Dendritic cell treated with granulocyte-macrophage colony-stimulating factor and Interleukin-4, amounts not matched to agents 40 ng/mL and 50 ng/mL, for 4 days (primary cell): ENCODE data around the gene NCKAP1.

Source experiments
- H3K27ac Mint-ChIP-seq: one replicate; pipeline ENCODE4 v1.8.0; 2022; ENCODE audit warnings: mild to moderate bottlenecking, mixed read lengths
- H3K27me3 Mint-ChIP-seq: one replicate; pipeline ENCODE4 v1.8.0; 2022; ENCODE audit warnings: mild to moderate bottlenecking, mixed read lengths
- H3K36me3 Mint-ChIP-seq: one replicate; pipeline ENCODE4 v1.8.0; 2022; ENCODE audit warnings: low read depth, mixed read lengths
- H3K4me1 Mint-ChIP-seq: one replicate; pipeline ENCODE4 v1.8.0; 2022; ENCODE audit warnings: low read depth, mixed read lengths
- H3K4me3 Mint-ChIP-seq: one replicate; pipeline ENCODE4 v1.8.0; 2022; ENCODE audit warnings: mild to moderate bottlenecking, moderate library complexity, mixed read lengths
- H3K9me3 Mint-ChIP-seq: one replicate; pipeline ENCODE4 v1.8.0; 2022; ENCODE audit warnings: mixed read lengths
- intact Hi-C: fragments of 100-400 bp; cut with micrococcal nuclease; formaldehyde crosslinking; loops from one replicate; pipeline ENCODE4 v1.15.0; 2022

The NCKAP1 gene

GRCh38 chr2:183038341-183039300 is at the start of gene NCKAP1:
Gene NCKAP1 (minus strand): TSS chr2:183038457. CDS start chr2:183038099, 358 bp downstream.
- Mint-ChIP-seq H3K27me3 (peaks cover 82% of the 10 kb centered on the region), H3K4me3 (peak within 1 kb of the TSS; percentile 70), H3K27ac (no peak within 1 kb of the TSS), H3K4me1 (peaks cover 9% of the 10 kb centered on the region), H3K9me3 (no peaks in the 10 kb centered on the region), H3K36me3 (no peaks in the 10 kb centered on the region)
- intact Hi-C loops = no loop called here

- H3K9me3 Mint-ChIP-seq = no peaks in the 10 kb centered on the region
- H3K36me3 Mint-ChIP-seq = no peaks in the 10 kb centered on the region
- H3K27ac Mint-ChIP-seq = no peak overlapping the region
- no peak overlapping the region for H3K4me3 Mint-ChIP-seq
- H3K4me1 Mint-ChIP-seq = no peaks in the 10 kb centered on the region
- intact Hi-C loops = no loop called here
- H3K27me3 Mint-ChIP-seq = peaks cover 16% of the 10 kb centered on the region
These were observed 43.7 kb upstream of the NCKAP1 start for GRCh38 chr2:183081911-183082310.

- Mint-ChIP-seq H3K9me3 (no peaks in the 10 kb centered on the region), H3K27me3 (peaks cover 16% of the 10 kb centered on the region), H3K27ac (peak overlapping the region; percentile 61), H3K4me3 (peak overlapping the region; percentile 86), H3K36me3 (no peaks in the 10 kb centered on the region), H3K4me1 (no peaks in the 10 kb centered on the region)
- intact Hi-C loops = loop anchor here (2.0 kb wide), 1 partner anchor 46 kb away; the partner anchor contains the start of gene NUP35
These were observed 41.0 kb upstream of the NCKAP1 start for GRCh38 chr2:183079139-183079775.

GRCh38 chr2:183078464-183079138 is 40.3 kb upstream of the NCKAP1 start, which contains the start of gene DUSP19:
Gene DUSP19 (plus strand): TSS chr2:183078747. CDS start chr2:183078934, 187 bp downstream.
- Mint-ChIP-seq H3K9me3 (no peaks in the 10 kb centered on the region), H3K27me3 (peaks cover 19% of the 10 kb centered on the region), H3K4me3 (peak within 1 kb of the TSS; percentile 86), H3K4me1 (no peaks in the 10 kb centered on the region), H3K27ac (peak within 1 kb of the TSS; percentile 61), H3K36me3 (no peaks in the 10 kb centered on the region)
- intact Hi-C loops = loop anchor here (2.0 kb wide), 1 partner anchor 46 kb away; the partner anchor contains the start of gene NUP35

- no peaks in the 10 kb centered on the region for H3K36me3 Mint-ChIP-seq
- peak overlapping the region; percentile 86 for H3K4me3 Mint-ChIP-seq
- no peaks in the 10 kb centered on the region for H3K4me1 Mint-ChIP-seq
- H3K9me3 Mint-ChIP-seq = no peaks in the 10 kb centered on the region
- peaks cover 19% of the 10 kb centered on the region for H3K27me3 Mint-ChIP-seq
- intact Hi-C loops = loop anchor here (2.0 kb wide), 1 partner anchor 47 kb away; the partner anchor contains the start of gene NUP35
- no peak overlapping the region for H3K27ac Mint-ChIP-seq
These were observed 39.9 kb upstream of the NCKAP1 start for GRCh38 chr2:183078163-183078463.

- intact Hi-C loops = no loop called here
- no peaks in the 10 kb centered on the region for H3K4me1 Mint-ChIP-seq
- H3K4me3 Mint-ChIP-seq = no peak overlapping the region
- H3K9me3 Mint-ChIP-seq = peaks cover 13% of the 10 kb centered on the region
- peaks cover 37% of the 10 kb centered on the region for H3K27me3 Mint-ChIP-seq
- no peaks in the 10 kb centered on the region for H3K36me3 Mint-ChIP-seq
- no peak overlapping the region for H3K27ac Mint-ChIP-seq
These were observed 33.9 kb upstream of the NCKAP1 start for GRCh38 chr2:183072177-183072576.

- no peaks in the 10 kb centered on the region for H3K4me1 Mint-ChIP-seq
- no peaks in the 10 kb centered on the region for H3K36me3 Mint-ChIP-seq
- peaks cover 39% of the 10 kb centered on the region for H3K27me3 Mint-ChIP-seq
- H3K9me3 Mint-ChIP-seq = peaks cover 13% of the 10 kb centered on the region
- H3K27ac Mint-ChIP-seq = no peak overlapping the region
- intact Hi-C loops = no loop called here
- no peak overlapping the region for H3K4me3 Mint-ChIP-seq
These were observed 32.9 kb upstream of the NCKAP1 start for GRCh38 chr2:183070942-183071844.

GRCh38 chr2:183069174-183069573 is 30.9 kb upstream of the NCKAP1 start:
- no peak overlapping the region for H3K27ac Mint-ChIP-seq
- intact Hi-C loops = no loop called here
- no peaks in the 10 kb centered on the region for H3K4me1 Mint-ChIP-seq
- H3K9me3 Mint-ChIP-seq = peaks cover 13% of the 10 kb centered on the region
- no peak overlapping the region for H3K4me3 Mint-ChIP-seq
- no peaks in the 10 kb centered on the region for H3K36me3 Mint-ChIP-seq
- H3K27me3 Mint-ChIP-seq = peaks cover 46% of the 10 kb centered on the region

GRCh38 chr2:183068561-183068960 is 30.3 kb upstream of the NCKAP1 start:
- Mint-ChIP-seq H3K4me3 (no peak overlapping the region), H3K36me3 (no peaks in the 10 kb centered on the region), H3K4me1 (no peaks in the 10 kb centered on the region), H3K9me3 (peaks cover 13% of the 10 kb centered on the region), H3K27ac (no peak overlapping the region), H3K27me3 (peaks cover 50% of the 10 kb centered on the region)
- intact Hi-C loops = no loop called here

GRCh38 chr2:183063083-183063482 is 24.8 kb upstream of the NCKAP1 start:
- intact Hi-C loops = no loop called here
- H3K27me3 Mint-ChIP-seq = peaks cover 55% of the 10 kb centered on the region
- no peaks in the 10 kb centered on the region for H3K36me3 Mint-ChIP-seq
- no peaks in the 10 kb centered on the region for H3K4me1 Mint-ChIP-seq
- H3K4me3 Mint-ChIP-seq = no peak overlapping the region
- H3K27ac Mint-ChIP-seq = no peak overlapping the region
- no peaks in the 10 kb centered on the region for H3K9me3 Mint-ChIP-seq

GRCh38 chr2:183060571-183061231 is 22.4 kb upstream of the NCKAP1 start:
- no peaks in the 10 kb centered on the region for H3K4me1 Mint-ChIP-seq
- H3K9me3 Mint-ChIP-seq = no peaks in the 10 kb centered on the region
- intact Hi-C loops = no loop called here
- H3K36me3 Mint-ChIP-seq = no peaks in the 10 kb centered on the region
- H3K4me3 Mint-ChIP-seq = no peak overlapping the region
- H3K27ac Mint-ChIP-seq = no peak overlapping the region
- peaks cover 62% of the 10 kb centered on the region for H3K27me3 Mint-ChIP-seq

- no peak overlapping the region for H3K27ac Mint-ChIP-seq
- H3K4me1 Mint-ChIP-seq = no peaks in the 10 kb centered on the region
- H3K27me3 Mint-ChIP-seq = peaks cover 66% of the 10 kb centered on the region
- H3K9me3 Mint-ChIP-seq = no peaks in the 10 kb centered on the region
- H3K4me3 Mint-ChIP-seq = no peak overlapping the region
- H3K36me3 Mint-ChIP-seq = no peaks in the 10 kb centered on the region
- intact Hi-C loops = no loop called here
These were observed 21.3 kb upstream of the NCKAP1 start for GRCh38 chr2:183059561-183059960.
